GM06990 (cell line): Measurements from ENCODE around the gene CDC42BPB.

Experiments used
- DNase-seq: peaks from one replicate; pipeline ENCODE4 v3.0.0-alpha.2; 2011; ENCODE audit not compliant: insufficient read length; ENCODE audit errors: extremely low read depth
- H3K27me3 ChIP-seq: replicated peaks from 2 replicates; pipeline ENCODE4 v1.6.0; 2011; ENCODE audit warnings: low read length; ENCODE audit not compliant: control insufficient read depth, insufficient read depth
- H3K36me3 ChIP-seq: 2 replicates; pipeline ENCODE4 v1.5.1; 2011; ENCODE audit warnings: low read length; ENCODE audit not compliant: control insufficient read depth, insufficient read depth
- H3K4me3 ChIP-seq: replicated peaks from 2 replicates; pipeline ENCODE4 v1.5.1; 2011; ENCODE audit warnings: low read depth, mild to moderate bottlenecking, control low read depth, low read length
- TF ChIP-seq, protein P1 (sequence below): IDR thresholded peaks from 2 replicates; pipeline ENCODE4 v1.5.1; 2011; ENCODE audit warnings: low read length, control low read depth, mild to moderate bottlenecking, inconsistent platforms; ENCODE audit not compliant: insufficient read depth, poor library complexity, severe bottlenecking

Gene CDC42BPB

DNA sequence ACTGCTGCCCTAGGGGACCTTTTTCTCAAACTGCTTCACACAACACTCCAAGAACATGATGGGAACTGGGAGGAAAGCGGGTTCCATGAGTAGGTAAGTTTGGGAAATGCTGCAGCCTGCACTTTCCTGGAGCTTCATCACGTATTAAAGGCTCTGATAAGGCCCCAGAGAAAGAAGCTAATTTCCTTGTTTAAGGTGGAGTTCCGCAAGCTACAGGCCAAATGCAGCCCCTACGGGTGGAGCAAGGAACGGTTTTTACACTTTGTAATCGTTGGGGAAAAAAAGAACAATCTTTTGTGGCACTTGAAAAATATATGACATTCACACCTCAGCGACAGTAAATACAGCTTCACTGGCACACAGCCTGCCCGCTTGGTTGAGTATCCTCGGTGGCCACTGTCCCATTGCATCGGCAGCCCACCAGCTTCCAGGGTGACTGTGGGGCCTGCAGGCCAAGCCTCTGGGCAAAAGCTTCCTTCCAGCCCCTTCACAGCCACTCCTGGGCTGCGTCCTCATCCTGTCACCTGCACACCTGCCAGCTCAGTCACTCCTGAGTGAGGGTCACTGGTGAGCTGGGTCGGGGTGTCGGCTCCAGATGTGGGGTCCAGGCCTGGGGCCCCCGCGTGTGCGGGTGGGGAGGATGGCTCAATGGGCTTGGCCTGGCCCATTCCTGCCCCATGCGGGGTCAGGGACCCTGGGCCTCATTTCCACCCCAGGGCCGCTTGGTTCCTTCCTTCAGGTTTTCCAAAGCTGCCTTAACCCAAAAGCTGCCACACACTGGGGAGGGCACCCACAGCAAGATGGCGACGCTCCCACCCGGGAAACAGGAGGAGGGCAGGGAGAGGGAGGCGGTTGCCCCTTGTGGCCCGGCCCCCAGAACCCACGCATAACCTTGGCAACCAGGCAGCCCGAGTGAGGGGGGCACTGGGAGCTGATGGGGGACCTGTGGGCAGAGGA is 132.4 kb downstream of the CDC42BPB start:
- DNase-seq: no peak
- Histone ChIP-seq H3K27me3 (peaks cover 1% of the 10 kb centered on the region; the same call in 1 of the 2 replicates), H3K4me3 (no peak overlapping the region), H3K36me3 (no peaks in the 10 kb centered on the region)
- TF ChIP-seq, protein P1, sequence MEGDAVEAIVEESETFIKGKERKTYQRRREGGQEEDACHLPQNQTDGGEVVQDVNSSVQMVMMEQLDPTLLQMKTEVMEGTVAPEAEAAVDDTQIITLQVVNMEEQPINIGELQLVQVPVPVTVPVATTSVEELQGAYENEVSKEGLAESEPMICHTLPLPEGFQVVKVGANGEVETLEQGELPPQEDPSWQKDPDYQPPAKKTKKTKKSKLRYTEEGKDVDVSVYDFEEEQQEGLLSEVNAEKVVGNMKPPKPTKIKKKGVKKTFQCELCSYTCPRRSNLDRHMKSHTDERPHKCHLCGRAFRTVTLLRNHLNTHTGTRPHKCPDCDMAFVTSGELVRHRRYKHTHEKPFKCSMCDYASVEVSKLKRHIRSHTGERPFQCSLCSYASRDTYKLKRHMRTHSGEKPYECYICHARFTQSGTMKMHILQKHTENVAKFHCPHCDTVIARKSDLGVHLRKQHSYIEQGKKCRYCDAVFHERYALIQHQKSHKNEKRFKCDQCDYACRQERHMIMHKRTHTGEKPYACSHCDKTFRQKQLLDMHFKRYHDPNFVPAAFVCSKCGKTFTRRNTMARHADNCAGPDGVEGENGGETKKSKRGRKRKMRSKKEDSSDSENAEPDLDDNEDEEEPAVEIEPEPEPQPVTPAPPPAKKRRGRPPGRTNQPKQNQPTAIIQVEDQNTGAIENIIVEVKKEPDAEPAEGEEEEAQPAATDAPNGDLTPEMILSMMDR: no peak

DNA sequence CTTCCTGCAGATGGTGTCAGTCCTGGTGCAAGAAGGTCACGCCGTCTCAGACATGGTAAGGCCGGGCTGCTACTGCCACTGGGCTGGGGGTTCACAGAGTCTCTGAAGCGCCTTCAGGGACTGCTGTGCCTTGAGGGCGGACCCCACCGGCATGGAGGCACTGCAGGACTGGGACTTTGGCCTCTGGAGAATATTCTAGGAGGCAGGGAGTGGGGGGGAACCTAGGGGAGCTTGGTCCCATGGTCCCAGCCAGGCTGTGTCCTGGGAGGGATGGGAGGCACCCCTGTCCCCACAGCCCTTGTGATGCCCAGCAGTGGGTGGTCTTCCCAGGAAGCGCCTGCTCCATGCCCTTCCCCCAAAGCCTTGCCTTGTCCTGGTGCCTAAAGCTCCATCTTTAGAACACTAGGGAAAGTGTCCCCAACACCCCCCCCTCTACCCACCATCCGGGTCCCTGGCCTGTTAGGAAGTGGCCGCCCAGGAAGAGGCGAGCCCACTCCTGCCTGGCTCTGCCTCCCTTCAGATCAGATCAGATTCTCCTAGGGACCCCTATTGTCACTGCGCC is 133.3 kb downstream of the CDC42BPB start:
- no peak for DNase-seq
- TF ChIP-seq, protein P1: no peak
- Histone ChIP-seq H3K4me3 (no peak overlapping the region), H3K36me3 (no peaks in the 10 kb centered on the region), H3K27me3 (peaks cover 1% of the 10 kb centered on the region; the same call in 1 of the 2 replicates)

DNA sequence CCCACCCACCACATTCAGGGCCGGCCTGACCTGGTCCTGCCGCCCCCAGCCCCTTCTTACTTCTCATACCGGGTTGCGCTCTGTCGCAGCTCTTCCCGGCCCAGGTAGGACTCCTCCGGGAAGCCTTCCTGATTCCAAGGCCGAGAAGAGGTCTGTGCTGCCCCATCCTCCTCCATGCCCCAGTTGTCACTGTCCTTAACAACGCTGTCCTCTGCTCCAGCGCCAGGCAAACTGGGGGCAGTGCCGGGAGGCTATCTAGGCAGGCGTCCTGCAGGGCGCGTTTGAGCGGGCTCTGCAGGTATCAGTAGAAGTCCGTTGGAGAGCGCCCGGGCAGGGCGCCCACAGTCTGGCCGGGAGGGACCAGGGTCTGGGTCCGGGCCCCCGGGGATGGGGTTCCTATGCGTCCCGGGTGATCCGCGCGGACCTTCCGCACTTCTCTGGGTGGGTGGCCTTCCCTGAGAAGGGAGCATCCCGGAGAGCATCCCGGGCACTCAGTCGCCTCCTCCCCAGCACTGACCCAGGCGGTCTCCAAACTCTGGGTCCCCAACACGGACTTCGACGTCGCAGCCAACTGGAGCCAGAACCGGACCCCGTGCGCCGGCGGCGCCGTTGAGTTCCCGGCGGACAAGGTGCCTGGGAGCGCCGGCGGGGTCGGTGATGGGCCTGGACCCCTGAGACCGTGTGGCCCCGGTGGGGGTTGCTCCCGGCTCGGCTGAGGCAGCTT is 134.0 kb downstream of the CDC42BPB start:
- TF ChIP-seq, protein P1: no peak
- H3K4me3 ChIP-seq: peak overlapping the region; percentile 21
- peaks cover 1% of the 10 kb centered on the region; the same call in 1 of the 2 replicates for H3K27me3 ChIP-seq
- DNase-seq: no peak
- H3K36me3 ChIP-seq: no peaks in the 10 kb centered on the region

- TF ChIP-seq, protein P1: no peak
- Histone ChIP-seq H3K27me3 (peaks cover 1% of the 10 kb centered on the region; the same call in 1 of the 2 replicates), H3K36me3 (no peaks in the 10 kb centered on the region), H3K4me3 (peak within 1 kb of the TSS; percentile 21)
- no peak for DNase-seq
These were observed 134.7 kb downstream of the CDC42BPB start, which contains the start of gene AMN for GRCh38 chr14:102922490-102923200. Gene AMN, plus strand, starts transcription at chr14:102922663. Its CDS starts 26 bp downstream, at chr14:102922689.

GRCh38 chr14:102920998-102921304 is 136.4 kb downstream of the CDC42BPB start:
- TF ChIP-seq, protein P1: no peak
- no peaks in the 10 kb centered on the region for H3K36me3 ChIP-seq
- no peak for DNase-seq
- H3K27me3 ChIP-seq: peaks cover 1% of the 10 kb centered on the region; the same call in 1 of the 2 replicates
- no peak overlapping the region for H3K4me3 ChIP-seq
